Pons (tissue), 1 donor: ENCODE results near the gene NPNT.
A peak's percentile ranks its signal among the peaks of the same experiment; 100 is the strongest.

Experiments used
- DNase-seq: peaks from one replicate; pipeline ENCODE4 v3.0.0-alpha.2; 2016; ENCODE audit warnings: low spot score

The NPNT gene

DNA sequence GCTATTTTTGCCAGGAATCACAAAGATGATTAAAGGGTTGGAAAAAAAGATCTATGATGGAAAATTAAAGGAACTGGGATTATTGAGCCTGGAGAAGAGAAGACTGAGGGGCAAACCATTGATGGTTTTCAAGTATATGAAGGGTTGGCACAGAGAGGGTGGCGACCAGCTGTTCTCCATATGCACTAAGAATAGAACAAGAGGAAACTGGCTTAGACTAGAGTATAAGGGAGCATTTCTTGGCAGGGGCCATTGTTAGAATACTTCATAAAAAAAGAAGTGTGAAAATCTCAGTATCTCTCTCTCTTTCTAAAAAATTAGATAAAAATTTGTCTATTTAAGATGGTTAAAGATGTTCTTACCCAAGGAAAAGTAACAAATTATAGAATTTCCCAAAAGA is 75.1 kb downstream of the NPNT start:
- no peak for DNase-seq

DNA sequence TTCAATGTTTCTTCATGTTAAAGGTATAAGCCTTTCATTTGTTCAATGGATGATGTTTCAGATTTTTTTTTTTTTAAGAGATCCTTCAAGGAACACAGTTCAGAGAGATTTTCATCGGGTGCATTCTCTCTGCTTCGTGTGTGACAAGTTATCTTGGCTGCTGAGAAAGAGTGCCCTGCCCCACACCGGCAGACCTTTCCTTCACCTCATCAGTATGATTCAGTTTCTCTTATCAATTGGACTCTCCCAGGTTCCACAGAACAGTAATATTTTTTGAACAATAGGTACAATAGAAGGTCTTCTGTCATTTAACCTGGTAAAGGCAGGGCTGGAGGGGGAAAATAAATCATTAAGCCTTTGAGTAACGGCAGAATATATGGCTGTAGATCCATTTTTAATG is 75.8 kb downstream of the NPNT start:
- DNase-seq: no peak

DNA sequence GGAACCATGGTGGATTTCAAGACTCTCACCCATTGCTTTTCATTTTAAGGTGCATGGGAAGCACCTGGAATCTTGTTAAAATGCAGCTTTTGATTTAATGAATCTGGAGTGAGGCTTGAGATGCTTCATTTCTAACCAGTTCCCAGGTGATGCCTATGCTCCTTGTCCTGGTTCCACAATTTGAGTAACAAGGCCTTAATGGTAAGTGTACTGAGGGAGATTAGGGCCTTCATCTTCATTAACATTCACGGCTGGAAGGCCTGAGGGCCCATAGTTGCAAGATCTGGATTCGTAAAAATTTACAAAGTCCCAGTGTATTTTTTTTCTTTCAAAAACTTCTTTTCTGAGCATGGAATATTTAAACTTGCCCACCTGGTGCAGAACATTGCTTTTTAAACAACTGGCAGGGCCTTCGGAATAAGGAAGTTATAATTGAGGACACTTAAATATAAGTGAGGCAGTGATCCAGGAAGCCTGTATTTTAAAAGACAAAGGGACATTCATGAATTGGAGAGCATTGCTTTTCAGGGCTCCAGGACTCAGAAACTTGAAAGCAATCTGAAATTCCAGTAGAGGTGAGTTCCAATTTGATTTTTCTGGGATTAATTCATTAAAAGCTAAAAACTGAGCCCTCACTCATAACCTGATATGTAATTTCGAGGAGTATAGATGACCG is 77.8 kb downstream of the NPNT start:
- DNase-seq: no peak

DNA sequence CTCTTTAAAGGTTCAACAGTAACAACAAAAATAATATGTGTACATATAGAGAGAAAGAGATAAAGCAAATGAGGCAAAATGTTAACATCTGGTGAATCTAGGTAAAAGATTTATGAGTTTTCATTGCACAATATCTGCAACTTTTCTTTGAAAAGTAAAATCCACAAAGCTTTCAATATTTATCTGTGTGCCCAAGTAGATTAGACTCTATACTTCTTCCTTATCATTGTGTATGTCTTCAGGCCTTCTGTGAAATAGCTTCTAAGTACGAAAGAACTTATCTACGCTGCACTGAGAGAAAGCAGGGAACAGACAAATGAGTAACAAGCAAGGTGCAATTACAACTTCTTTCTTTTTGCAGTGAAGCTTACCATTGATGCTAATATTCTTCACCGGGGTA is 81.6 kb downstream of the NPNT start:
- DNase-seq: no peak

DNA sequence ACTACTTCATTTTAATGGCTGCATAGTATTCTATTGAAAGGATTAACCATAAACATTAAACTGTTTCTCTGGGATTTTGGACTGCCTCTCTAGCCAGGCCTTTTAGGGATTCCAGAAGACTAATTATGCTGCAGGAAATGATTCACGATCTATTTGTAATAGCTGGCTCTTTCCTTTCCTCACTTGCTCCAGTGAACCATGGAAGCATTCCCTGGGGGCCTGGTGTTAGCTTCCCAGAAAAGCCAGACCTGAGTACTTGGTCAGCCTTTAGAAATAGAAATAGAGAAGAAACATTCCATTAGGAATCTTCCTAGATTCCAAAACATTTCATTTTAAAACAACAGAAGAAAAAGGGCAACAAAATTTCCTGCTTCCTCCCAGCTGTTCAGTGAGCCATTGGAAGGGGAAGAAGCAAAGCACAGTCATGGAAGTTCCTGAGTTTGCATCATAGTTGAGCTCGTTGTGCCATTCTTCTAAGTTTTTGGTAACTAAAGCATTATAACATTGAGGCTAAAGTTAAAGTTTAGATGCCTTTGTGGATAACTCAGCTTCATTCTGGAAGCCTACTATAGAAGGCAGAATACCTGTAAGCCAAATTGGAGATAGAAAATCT is 83.5 kb downstream of the NPNT start:
- no peak for DNase-seq

DNA sequence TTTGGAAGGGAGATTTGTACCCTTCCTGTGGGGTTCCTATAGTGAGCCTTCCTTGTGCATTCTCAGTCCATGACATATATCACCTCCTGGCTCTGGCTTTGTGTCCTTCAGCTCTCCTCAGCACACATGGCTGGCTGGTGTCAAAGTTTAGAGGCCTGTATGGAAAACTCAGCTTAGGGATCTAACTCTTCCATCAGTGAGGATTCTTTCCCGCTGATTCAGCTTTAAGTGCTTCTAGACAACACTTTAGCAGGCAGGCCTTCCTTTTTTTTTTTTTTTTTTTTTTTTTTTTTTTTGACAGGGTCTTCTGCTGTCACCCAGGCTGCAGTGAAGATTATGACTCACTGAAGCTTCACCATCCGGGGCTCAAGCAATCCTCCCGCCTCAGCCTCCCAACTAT is 84.2 kb downstream of the NPNT start:
- no peak for DNase-seq

DNA sequence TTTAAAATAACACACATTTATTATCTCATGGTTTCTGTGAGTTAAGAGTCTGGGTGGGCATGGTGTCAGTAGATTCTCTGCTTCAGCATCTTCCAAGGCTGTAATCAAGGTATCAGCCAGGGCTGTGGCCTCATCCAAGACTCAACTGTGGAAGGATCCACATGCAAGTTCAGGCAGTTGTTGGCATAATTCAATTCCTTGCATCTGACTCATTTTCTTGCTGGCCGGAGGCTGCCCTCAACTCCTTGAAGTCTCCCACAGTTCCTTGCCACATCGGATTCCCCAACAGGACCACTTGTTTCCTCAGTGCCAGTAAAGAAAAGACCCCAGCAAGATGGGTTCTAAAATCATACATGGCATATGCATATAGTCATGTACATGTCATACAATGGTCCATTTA is 93.4 kb downstream of the NPNT start:
- DNase-seq: no peak

DNA sequence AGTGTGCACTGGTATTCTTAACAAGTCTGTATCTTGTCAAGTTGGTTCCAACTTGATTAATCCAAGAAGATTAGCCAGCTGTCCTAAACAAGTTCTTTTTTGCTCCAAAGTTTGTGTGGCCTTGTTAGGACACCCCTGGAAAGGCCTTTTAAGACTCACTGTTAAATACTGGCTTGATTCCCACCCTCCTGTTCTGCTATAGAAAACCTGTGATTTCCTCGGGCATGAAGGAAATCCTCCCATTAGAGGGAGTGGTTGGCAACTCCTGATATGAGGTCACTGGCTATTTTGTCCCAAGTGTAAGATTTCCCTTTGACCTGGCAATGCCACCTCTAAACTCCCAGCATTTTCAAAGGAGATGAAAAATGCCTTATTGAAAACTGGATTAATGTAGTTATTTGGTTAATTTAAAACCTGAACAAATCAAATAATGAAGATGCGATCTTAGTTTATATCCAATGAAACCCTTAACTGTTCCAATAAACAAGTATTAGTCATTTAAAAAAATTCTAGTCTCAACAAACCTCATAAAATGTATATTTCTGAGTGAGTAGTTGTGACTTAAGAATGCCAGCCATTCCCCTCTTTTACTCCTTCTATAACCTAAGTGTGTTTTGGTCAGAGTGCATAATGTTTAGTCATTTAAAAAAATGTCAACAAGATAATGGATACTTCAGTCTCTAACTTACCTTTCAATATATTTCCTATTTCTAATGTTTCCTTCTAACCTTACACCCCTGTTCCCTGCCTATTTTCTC is 94.4 kb downstream of the NPNT start:
- no peak for DNase-seq

DNA sequence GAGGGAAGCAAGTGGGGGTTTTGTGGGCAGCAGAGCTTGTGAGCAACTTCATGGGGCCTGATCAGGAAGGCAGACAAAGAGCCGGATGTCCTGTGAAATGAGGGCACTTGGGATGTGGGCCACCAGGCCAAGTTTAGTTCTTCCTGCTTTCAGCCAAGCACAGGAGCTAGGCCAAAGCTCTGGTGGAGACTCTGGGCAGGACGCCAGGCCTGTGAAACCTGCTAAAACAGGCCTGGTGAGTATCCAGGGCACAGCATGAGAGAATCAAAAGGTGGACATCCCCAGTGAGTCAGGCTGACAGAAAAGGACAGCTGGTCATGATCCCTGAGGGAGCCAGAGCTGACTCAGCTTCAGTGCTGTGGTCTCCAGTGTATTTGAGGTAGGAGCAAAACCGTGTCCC is 95.7 kb downstream of the NPNT start:
- peak; percentile 65 for DNase-seq

DNA sequence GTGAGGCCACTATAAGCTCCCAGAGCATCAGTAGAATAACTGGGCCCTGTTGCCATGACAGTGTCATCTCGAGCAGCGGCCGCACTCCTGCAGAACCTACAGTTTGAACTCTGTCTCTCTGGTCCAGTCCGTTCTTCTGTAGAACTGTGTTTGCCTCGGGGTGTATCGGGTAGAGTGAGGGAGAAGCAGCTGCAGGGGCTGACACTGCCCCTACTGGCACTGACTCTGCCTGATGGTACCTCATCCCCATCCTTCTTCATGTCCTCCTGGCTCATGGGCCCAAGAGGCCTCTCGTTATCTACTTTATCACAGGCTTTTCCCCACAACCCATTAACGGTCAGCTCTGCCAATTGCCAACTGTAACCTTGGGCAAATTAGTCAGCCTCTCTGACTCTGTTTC is 96.5 kb downstream of the NPNT start:
- no peak for DNase-seq

DNA sequence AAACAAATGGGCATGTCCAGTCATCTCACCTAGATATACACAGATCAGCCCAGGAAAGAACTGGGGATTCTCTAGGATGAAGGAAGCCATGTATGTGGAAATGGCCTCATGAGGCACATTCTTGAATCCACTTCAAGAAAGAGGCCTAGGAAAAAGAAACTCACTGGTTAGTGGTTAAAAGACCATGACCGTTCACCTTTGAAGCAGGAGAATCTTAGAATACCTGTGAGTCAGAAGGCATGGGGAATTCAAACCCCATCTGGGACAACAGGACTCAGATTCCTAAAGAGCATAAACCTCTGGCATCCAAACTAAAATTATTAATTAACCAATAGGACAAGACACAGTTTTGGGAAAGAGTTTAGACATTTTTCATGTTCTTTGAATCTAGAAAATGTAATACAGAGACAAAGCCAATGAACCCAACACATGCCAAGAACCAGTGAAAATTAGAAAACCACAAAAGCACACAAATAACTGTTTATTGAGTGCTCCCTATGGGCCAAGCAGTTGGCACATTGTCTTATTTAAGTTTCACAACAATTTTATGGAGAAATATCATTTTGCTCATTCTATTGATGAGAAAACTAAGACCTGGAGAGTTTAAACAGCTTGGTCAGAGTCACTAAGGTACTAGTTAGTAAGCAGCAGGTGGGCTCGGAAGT is 97.5 kb downstream of the NPNT start:
- no peak for DNase-seq

DNA sequence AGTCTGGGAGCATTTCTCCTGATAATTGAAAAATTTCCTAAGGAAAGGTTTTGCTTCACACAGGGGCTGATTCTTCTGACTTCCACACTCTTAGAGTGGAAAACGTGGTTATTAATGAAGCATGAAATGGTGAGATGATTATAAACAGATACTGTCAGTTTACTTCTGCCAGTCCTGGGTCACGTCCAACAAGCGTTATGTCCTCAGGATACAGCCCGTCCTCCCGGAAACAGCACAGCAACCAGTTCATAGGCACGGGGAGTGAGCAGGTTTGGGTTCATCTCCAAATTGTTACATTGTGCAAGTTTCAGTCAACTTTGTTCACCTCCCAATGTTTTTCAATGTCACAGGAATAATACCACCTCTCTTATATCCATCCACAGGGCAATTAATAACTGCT is 98.8 kb downstream of the NPNT start:
- DNase-seq: no peak

DNA sequence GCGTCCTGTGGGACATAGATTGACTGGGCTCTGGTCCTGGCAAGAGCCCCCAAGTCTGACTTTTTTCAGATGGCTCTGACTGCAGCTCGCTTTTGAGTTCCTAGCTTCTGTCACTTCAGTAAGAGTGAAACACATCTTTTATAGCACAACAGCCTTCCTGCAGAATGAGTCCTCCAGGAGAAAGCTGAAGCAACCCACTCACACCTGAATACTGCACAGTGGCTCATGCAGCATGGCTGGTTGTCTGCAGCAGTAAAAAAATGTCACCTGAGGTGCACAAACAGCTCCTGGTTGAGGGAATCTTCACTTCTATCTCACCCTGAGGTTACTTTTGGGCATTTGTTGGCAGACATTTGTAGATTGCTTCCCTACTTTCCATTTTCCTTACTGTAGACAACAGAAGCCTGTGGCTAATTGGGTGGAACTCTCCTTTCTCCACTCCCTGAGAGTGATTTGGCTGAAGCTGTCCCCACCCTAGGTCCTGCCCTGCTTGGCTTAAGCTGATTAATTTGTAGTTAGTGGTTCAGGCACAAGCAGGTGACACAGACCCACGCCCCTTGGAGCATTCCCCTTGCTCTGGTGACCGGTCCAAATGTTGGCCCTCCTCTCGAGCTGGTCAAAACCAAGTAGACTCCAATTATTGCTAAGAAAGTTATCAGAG is 99.7 kb downstream of the NPNT start:
- no peak for DNase-seq

DNA sequence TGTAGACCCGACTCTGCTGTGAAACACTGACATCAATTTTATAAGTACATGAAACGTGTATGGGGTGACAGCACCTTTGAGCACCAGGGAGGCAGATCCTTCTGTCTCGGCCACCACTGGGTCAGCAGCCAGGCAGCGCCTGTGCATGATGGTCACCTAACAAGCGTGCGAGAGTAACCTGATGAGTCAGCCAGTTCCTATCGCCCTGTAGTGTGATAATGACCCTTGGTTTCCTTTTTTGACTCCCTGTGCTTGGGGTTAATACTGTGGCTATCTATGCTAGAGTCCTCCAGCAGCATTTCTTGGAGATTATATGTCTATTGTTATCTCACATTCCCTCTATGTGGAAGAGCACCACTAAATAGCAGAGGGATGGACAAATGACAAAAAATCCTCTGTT is 101.6 kb downstream of the NPNT start:
- DNase-seq: no peak

DNA sequence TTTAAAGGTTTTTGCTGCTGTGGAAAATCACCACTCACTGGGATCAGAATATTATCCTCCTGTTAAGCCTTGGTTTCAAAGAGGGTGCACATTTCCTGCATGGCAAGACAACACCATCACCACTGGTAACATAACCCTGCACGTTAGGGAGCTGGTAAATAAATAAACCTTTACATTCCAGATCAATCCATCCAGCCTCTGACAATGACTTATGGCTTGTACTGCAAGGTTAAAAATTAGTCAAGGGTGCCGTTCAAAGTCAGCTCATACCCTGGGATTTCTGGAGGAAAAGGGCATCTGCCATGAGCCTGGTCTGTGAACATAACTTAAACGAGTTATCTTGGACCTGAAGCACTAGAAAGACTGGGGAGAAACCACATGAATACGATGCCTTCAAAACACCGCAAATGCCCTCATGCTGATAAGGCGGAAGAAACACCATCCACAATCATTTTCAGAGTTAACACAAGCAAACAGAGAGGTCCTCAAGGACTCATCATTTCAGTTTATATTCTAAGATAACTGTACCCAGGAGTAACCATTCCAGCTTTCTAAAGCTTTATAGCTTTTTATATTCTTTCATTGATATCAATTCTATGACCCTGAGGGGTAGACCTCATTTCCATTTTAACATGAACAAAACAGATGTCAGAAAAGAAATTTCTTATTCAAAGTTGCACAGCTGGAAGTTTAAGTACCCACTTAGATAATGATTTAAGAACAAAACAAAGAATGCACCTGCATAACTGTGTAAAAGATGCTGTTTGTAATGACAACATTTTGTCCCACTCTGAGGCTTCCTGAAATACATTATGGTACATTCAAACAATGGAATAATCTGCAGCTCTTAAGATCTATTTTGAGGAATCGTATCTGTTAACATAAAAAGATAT is 103.1 kb downstream of the NPNT start:
- no peak for DNase-seq

DNA sequence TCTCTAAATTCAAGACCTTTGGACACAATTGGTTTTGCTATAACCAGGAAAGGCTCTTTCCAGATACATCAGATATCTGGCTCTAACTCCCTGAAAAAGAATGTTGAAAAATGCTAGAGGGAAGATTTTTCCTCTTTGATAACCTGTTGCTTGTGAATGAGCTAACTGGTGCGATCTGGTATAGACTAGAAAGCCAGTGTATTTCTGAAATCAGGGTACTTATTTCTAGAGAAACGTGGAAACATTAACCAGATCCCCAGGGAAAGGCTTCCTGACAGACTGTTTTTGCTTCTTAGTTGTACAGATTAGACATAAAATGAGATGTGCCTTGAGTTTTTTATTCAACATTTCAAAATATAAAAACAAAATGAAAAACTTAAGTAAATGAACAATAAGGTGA is 107.7 kb downstream of the NPNT start:
- no peak for DNase-seq

DNA sequence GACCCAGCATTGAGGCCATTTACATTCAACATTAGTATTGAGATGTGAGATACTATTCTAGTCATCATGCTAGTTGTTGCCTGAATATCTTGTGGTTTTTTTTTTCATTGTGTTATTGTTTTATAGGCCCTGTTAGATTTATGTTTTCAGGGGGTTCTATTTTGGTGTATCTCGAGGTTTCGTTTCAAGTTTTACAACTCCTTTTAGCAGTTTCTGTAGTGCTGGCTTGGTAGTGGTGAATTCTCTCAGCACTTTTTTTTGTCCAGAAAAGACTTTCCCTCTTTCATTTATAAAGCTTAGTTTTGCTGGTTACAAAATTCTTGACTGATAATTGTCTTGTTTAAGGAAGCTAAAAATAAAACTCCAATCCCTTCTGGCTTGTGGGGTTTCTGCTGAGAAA is 115.5 kb downstream of the NPNT start:
- DNase-seq: no peak

DNA sequence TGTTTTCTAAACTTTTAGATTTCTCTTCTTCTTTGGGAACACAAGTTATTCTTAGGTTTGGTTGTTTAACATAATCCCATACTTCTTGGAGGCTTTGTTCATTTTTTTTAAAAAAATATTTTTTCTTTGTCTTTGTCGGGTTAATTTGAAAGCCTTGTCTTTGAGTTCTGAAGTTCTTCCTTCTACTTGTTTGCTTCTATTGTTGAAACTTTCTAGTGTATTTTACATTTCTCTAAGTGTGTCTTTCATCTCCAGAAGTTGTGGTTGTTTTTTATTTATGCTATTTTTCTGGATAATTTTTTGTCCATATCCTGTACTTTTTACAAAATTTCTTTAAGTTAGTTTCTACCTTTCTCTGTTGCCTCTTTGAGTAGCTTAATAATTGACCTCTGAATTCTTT is 116.1 kb downstream of the NPNT start:
- DNase-seq: no peak

DNA sequence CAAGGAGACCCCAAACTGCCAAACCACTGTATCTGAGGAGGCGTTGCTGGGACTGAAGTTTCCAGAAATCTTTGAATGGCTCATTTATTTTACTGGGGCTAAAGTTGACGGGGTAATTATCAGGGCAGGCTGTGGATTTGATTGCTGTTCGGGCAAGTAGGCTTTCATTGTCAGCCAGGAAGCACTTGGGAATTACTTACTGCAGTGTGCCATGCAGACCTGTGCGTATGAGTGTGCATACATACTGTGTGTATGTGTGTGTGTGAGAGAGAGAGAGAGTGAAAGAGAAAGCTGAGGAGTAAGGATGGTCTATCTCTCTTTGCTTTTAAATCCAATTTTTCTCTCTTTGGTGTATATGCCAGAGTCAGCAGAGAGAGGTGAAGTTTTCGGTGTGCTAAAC is 122.7 kb downstream of the NPNT start:
- no peak for DNase-seq

DNA sequence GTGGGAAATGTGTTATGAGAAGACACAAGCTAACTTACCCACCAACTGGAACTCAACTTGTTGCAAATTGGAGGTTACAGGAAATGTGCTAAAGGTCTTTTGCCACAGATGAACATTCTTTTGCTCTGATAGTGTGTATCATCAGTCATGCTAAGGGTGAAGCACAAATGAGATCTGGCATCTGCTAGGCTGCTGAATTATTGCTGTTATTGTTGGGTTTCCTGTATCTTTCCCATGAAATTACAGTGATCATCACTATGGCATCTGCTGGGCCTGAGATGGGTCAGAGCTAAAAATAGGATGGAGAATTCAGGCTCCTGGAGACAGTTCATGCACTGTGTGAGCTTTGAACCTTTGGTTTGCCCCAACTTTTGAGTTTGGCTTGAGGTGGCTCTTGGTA is 124.5 kb downstream of the NPNT start:
- no peak for DNase-seq
